Endodermal cell (in vitro differentiated cells): ENCODE data around the gene HBG1. TPM values are rescaled to one million over a fixed set of nuclear protein-coding genes. Genes with fewer than 3 reads are reported as not detected.
A peak's percentile ranks its signal among the peaks of the same experiment; 100 is the strongest.

Experiments used
- DNase-seq: peaks from one replicate; pipeline ENCODE4 v3.0.0-alpha.2; 2017
- H3K27ac ChIP-seq: 2 replicates; pipeline ENCODE4 v1.5.1; 2013; ENCODE audit warnings: mild to moderate bottlenecking, low read depth, low read length, moderate library complexity
- H3K27me3 ChIP-seq: 2 replicates; pipeline ENCODE4 v1.6.1; 2013; ENCODE audit warnings: mild to moderate bottlenecking, low read length, moderate library complexity; ENCODE audit not compliant: insufficient read depth, control insufficient read depth, poor library complexity, severe bottlenecking
- H3K36me3 ChIP-seq: 2 replicates; pipeline ENCODE4 v1.7.0; 2013; ENCODE audit warnings: mild to moderate bottlenecking, low read length, moderate library complexity; ENCODE audit not compliant: control insufficient read depth, insufficient read depth
- H3K4me1 ChIP-seq: one replicate; pipeline ENCODE4 v1.7.0; 2013; ENCODE audit warnings: low read length; ENCODE audit not compliant: control insufficient read depth, insufficient read depth
- H3K4me3 ChIP-seq: 2 replicates; pipeline ENCODE4 v1.5.1; 2013; ENCODE audit warnings: mild to moderate bottlenecking, low read length, moderate library complexity
- H3K9ac ChIP-seq: 2 replicates; pipeline ENCODE4 v1.6.1; 2013; ENCODE audit warnings: mild to moderate bottlenecking, low read length, moderate library complexity; ENCODE audit not compliant: poor library complexity, severe bottlenecking; ENCODE audit errors: extremely low read depth
- H3K9me3 ChIP-seq: 2 replicates; pipeline ENCODE4 v1.6.1; 2013; ENCODE audit warnings: mild to moderate bottlenecking, low read length, moderate library complexity; ENCODE audit not compliant: control insufficient read depth
- H3K27ac Mint-ChIP-seq: 2 replicates; pipeline ENCODE4 v1.8.0; 2020; ENCODE audit warnings: mixed read lengths
- H3K27me3 Mint-ChIP-seq: 2 replicates; pipeline ENCODE4 v1.8.0; 2021; ENCODE audit warnings: mild to moderate bottlenecking, mixed read lengths; ENCODE audit not compliant: insufficient read depth
- H3K36me3 Mint-ChIP-seq: 2 replicates; pipeline ENCODE4 v1.8.0; 2020; ENCODE audit warnings: low read depth, mixed read lengths
- H3K4me1 Mint-ChIP-seq: 2 replicates; pipeline ENCODE4 v1.8.0; 2020; ENCODE audit warnings: mixed read lengths
- H3K4me3 Mint-ChIP-seq: 2 replicates; pipeline ENCODE4 v1.8.0; 2020; ENCODE audit warnings: mild to moderate bottlenecking, moderate library complexity, mixed read lengths
- H3K9me3 Mint-ChIP-seq: 2 replicates; pipeline ENCODE4 v1.8.0; 2020; ENCODE audit warnings: mild to moderate bottlenecking, mixed read lengths
- CTCF ChIP-seq: fragments of 200-600 bp; sonication (generic); conservative IDR thresholded peaks from 2 replicates; pipeline ENCODE4 v1.5.0; 2021; ENCODE audit warnings: antibody characterized with exemption, mild to moderate bottlenecking
- WGBS, 2 experiments: methylation state at CpG; one replicate each; pipeline versions ENCODE4 v1.1.5 to v1.1.7; 2013; ENCODE audit warnings: missing lambda C conversion rate in 2 of 2, mixed read lengths in 1 of 2; ENCODE audit not compliant: insufficient coverage in 1 of 2, insufficient read length in 1 of 2; 5-methylcytosine and 5-hydroxymethylcytosine counted together
- total RNA-seq, 2 donors: library from RNA; stranded (reverse); fragmentation: NEBNext Ultra II Directional in 1 of 2; extraction: Animal tissue kit (Norgen Biotek cat#: 25700) in 1 of 2; gene quantifications; 2 replicates in 1 of 2; 3 replicates in 1 of 2; pipeline ENCODE4 v1.2.1, GENCODE V29; 2021

HBG1 gene
- total RNA-seq, 2 donors from 2014 or later = not detected

GRCh38 chr11:5293028-5293427 lies 43.4 kb upstream of the HBG1 start:
- no peak for DNase-seq
- no peaks in the 10 kb centered on the region for H3K36me3 Mint-ChIP-seq
- peaks cover 6% of the 10 kb centered on the region for H3K9me3 Mint-ChIP-seq
- no peak overlapping the region for H3K9ac ChIP-seq
- no peaks in the 10 kb centered on the region for H3K27me3 ChIP-seq
- no peaks in the 10 kb centered on the region for H3K27me3 Mint-ChIP-seq
- no peak for TF ChIP-seq CTCF
- H3K4me3 ChIP-seq = no peak overlapping the region
- H3K4me1 Mint-ChIP-seq = peaks cover 17% of the 10 kb centered on the region
- H3K9me3 ChIP-seq = peaks cover 10% of the 10 kb centered on the region
- H3K27ac Mint-ChIP-seq = no peak overlapping the region
- H3K27ac ChIP-seq = no peak overlapping the region
- H3K4me3 Mint-ChIP-seq = no peak overlapping the region
- no peaks in the 10 kb centered on the region for H3K36me3 ChIP-seq
- 94 to 100% methylated on average over 6 to 8 of the region's 8 CpGs for WGBS, 2 experiments
- H3K4me1 ChIP-seq = no peaks in the 10 kb centered on the region

GRCh38 chr11:5291207-5291838 lies 41.7 kb upstream of the HBG1 start:
- DNase-seq = no peak
- Mint-ChIP-seq H3K9me3 (peaks cover 6% of the 10 kb centered on the region), H3K27ac (no peak overlapping the region), H3K27me3 (no peaks in the 10 kb centered on the region), H3K36me3 (no peaks in the 10 kb centered on the region), H3K4me1 (peaks cover 13% of the 10 kb centered on the region), H3K4me3 (no peak overlapping the region)
- no peak overlapping the region for H3K9ac ChIP-seq
- H3K4me1 ChIP-seq = no peaks in the 10 kb centered on the region
- no peak overlapping the region for H3K4me3 ChIP-seq
- H3K36me3 ChIP-seq = no peaks in the 10 kb centered on the region
- peak; percentile 92 for TF ChIP-seq CTCF
- no peaks in the 10 kb centered on the region for H3K27me3 ChIP-seq
- peaks cover 10% of the 10 kb centered on the region for H3K9me3 ChIP-seq
- no peak overlapping the region for H3K27ac ChIP-seq
- 67 to 83% methylated on average over 1 of the region's 1 CpG for WGBS, 2 experiments

DNA sequence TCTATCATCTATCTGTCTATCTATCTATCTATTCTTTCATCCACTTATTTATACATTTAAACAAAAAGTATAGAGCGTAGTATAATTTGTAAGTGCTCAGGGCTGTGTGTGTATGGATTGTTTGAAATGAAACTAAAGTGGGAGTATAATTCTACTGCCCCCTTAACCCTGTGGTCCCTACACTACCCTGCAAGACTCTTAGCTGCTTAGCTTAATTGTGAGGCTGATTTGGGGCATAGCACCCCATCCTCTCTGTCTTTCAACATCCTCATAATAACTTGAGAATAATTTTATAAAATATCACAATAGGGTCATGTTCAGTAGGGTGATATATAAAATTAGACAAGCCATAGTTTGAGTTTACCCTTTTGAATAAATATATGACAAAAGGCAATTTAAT lies 40.4 kb upstream of the HBG1 start:
- TF ChIP-seq CTCF = no peak
- Mint-ChIP-seq H3K4me3 (no peak overlapping the region), H3K36me3 (no peaks in the 10 kb centered on the region), H3K4me1 (peaks cover 17% of the 10 kb centered on the region), H3K9me3 (peaks cover 6% of the 10 kb centered on the region), H3K27me3 (no peaks in the 10 kb centered on the region), H3K27ac (no peak overlapping the region)
- H3K4me1 ChIP-seq = peaks cover 2% of the 10 kb centered on the region
- 100% methylated on average over 1 of the region's 1 CpG; no CpG with 5 or more reads in 1 of the 2 experiments for WGBS, 2 experiments
- H3K4me3 ChIP-seq = no peak overlapping the region
- H3K9me3 ChIP-seq = peaks cover 10% of the 10 kb centered on the region
- no peak overlapping the region for H3K9ac ChIP-seq
- no peaks in the 10 kb centered on the region for H3K27me3 ChIP-seq
- no peak overlapping the region for H3K27ac ChIP-seq
- no peaks in the 10 kb centered on the region for H3K36me3 ChIP-seq
- no peak for DNase-seq
